K562 (cell line): ENCODE results near the gene XYLB. TPM values are rescaled to one million over a fixed set of nuclear protein-coding genes. Genes with fewer than 3 reads are reported as not detected.
A peak's percentile ranks its signal among the peaks of the same experiment; 100 is the strongest.

Experiments used
- CBX5 ChIP-seq: IDR thresholded peaks from 2 replicates; pipeline ENCODE4 v1.6.1; 2014; ENCODE audit warnings: low read depth, borderline replicate concordance
- CC2D1A ChIP-seq: fragments of 450-650 bp; IDR thresholded peaks from 2 replicates; pipeline ENCODE4 v1.6.1; 2017; ENCODE audit warnings: mild to moderate bottlenecking
- FOXJ2 ChIP-seq: fragments of 200-800 bp; sonication (Bioruptor generic); IDR thresholded peaks from 2 replicates; pipeline ENCODE4 v1.6.1; 2016; ENCODE audit warnings: missing genetic modification characterization, missing compliant biosample characterization
- LCOR ChIP-seq: sonication (generic); formaldehyde crosslinking; IDR thresholded peaks from 2 replicates; pipeline ENCODE4 v1.8.0; 2022; ENCODE audit warnings: mild to moderate bottlenecking, missing genetic modification reagents
- LEF1 ChIP-seq: fragments of 450-650 bp; IDR thresholded peaks from 2 replicates; pipeline ENCODE4 v1.6.1; 2016; ENCODE audit warnings: mild to moderate bottlenecking
- PHF8 ChIP-seq: fragments of 200-600 bp; sonication (generic); IDR thresholded peaks from 2 replicates; pipeline ENCODE4 v1.6.1; 2012; ENCODE audit warnings: mixed run types, mild to moderate bottlenecking, inconsistent platforms, low read length, moderate library complexity, borderline replicate concordance
- SAP30 ChIP-seq: fragments of 200-600 bp; sonication (generic); IDR thresholded peaks from 2 replicates; pipeline ENCODE4 v1.6.1; 2012; ENCODE audit warnings: borderline replicate concordance, low read depth, mild to moderate bottlenecking, moderate library complexity, low read length, control low read depth, inconsistent platforms; ENCODE audit not compliant: insufficient read depth, poor library complexity, severe bottlenecking
- SRF ChIP-seq, 2 experiments: fragments of 250-450, 450-650 bp in 1 of 2; sonication (Bioruptor Pico) in 1 of 2; sonication (generic) in 1 of 2; formaldehyde crosslinking; IDR thresholded peaks; 2 replicates each; pipeline versions ENCODE4 v1.5.0 to v1.5.1; 2020 to 2022; ENCODE audit warnings: mild to moderate bottlenecking in 1 of 2, missing genetic modification reagents in 1 of 2
- SRSF1 ChIP-seq: fragments of 200-400 bp; formaldehyde crosslinking; IDR thresholded peaks from 2 replicates; pipeline ENCODE4 v1.6.1; 2017; ENCODE audit warnings: mild to moderate bottlenecking, low read depth, low read length, moderate library complexity
- U2AF2 ChIP-seq: fragments of 200-400 bp; formaldehyde crosslinking; optimal IDR thresholded peaks from 2 replicates; pipeline ENCODE3; 2017; ENCODE audit warnings: low read depth, mild to moderate bottlenecking, low read length
- ZNF274 ChIP-seq: IDR thresholded peaks from 2 replicates; pipeline ENCODE4 v1.6.1; 2011; ENCODE audit warnings: low read depth, mild to moderate bottlenecking, low read length, moderate library complexity, borderline replicate concordance
- ZSCAN29 ChIP-seq: fragments of 450-650 bp; IDR thresholded peaks from 2 replicates; pipeline ENCODE4 v1.6.1; 2017
- polyA plus RNA-seq, 8 experiments: library from polyadenylated mRNA; depleted of rRNA in 4 of 8; stranded (reverse) in 5 of 8; unstranded in 3 of 8; fragments of >200 nt; fragmentation: Nextera tagmentation in 2 of 8; fragmentation: Illumina TruSeq in 1 of 8; extraction: Ambion mirVana in 2 of 8; extraction: Trizol in 1 of 8; gene quantifications; 2 replicates each; pipeline versions ENCODE4 v1.2.1 to v1.2.3, GENCODE V29; 2011 to 2014; ENCODE audit warnings: inconsistent platforms in 1 of 8, missing spikeins in 1 of 8
- total RNA-seq, 7 experiments: library from RNA; depleted of rRNA in 6 of 7; stranded (reverse); fragments of >200 nt in 6 of 7; fragmentation: Illumina TruSeq in 2 of 7; extraction: Trizol in 2 of 7; gene quantifications; 2 replicates each; pipeline versions ENCODE4 v1.2.1 to v1.2.3, GENCODE V29; 2011 to 2021; ENCODE audit warnings: low replicate concordance in 1 of 7
- TF ChIP-seq, protein P1 (sequence below): sonication (generic); formaldehyde crosslinking; IDR thresholded peaks from 2 replicates; pipeline ENCODE4 v1.8.0; 2022; ENCODE audit warnings: mild to moderate bottlenecking, missing genetic modification reagents
- TF ChIP-seq, protein P2 (sequence below): sonication (generic); formaldehyde crosslinking; IDR thresholded peaks from 2 replicates; pipeline ENCODE4 v1.9.0; 2022; ENCODE audit warnings: mild to moderate bottlenecking, missing genetic modification reagents
- TF ChIP-seq, protein P3 (sequence below): sonication (generic); formaldehyde crosslinking; IDR thresholded peaks from 2 replicates; pipeline ENCODE4 v1.8.1; 2023; ENCODE audit warnings: mild to moderate bottlenecking, missing genetic modification reagents, moderate library complexity
- TF ChIP-seq, protein P4 (sequence below): fragments of 250-450 bp; sonication (Bioruptor Pico); IDR thresholded peaks from 2 replicates; pipeline ENCODE4 v1.5.0; 2022; ENCODE audit warnings: mild to moderate bottlenecking
- TF ChIP-seq, protein P5 (sequence below): sonication (generic); formaldehyde crosslinking; IDR thresholded peaks from 2 replicates; pipeline ENCODE4 v1.8.1; 2023; ENCODE audit warnings: mild to moderate bottlenecking, missing genetic modification reagents
- TF ChIP-seq, protein P6 (sequence below): sonication (generic); formaldehyde crosslinking; IDR thresholded peaks from 2 replicates; pipeline ENCODE4 v1.8.0; 2022; ENCODE audit warnings: mild to moderate bottlenecking, low read depth, missing genetic modification reagents

Gene XYLB
- total and polyA plus RNA-seq, 9 of the 15 experiments (the other 6 are each of a cell fraction or from before 2014, with no cell fraction given) = 4.0 to 20.2 (median 13.2) TPM

DNA sequence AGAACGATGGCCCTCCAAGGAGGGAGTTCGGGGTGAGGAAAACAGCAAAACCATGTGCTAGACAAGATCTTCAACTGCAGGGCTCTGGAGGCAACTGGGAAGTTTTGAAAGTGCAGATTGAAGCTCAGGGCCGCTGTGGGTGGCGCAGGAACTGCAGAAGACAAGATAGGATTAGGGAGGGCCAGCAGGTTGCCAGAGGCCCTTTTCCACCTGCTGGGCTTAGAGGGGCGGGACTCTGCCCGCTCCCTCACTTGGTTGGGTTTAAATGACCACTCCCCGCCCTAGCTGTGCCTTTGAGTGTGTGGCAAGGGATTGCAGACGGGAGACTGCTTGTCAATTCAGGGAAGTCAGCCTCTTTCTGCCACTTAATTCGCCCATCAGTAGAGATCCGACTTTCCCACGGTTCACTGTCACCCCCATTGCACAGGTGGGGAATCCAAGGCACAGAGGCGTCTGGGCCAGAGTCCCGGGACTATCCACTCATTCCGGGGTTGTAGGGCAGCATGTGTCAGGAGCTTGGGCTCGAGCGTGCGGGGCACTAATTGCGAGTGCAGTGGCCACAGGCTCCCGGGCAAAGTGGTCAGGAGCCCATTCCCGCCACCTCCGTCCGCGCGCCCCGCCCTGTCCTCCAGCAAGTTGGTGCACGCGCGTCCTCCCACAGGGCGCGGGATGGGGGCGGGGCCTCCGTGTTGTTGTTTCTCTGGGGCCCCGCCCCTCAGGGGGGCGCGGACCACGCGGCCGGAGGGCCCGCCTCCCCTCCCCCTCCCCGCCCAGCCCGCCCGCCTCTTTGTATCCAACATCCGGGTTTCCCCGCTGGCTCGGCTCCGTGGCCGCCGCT, 106.7 kb downstream of the XYLB start, which contains the start of gene ACVR2B (continued):
- TF ChIP-seq CBX5 (no peak), LCOR (CRISPR knock-in tag) (no peak), CC2D1A (no peak), FOXJ2 (tag) (no peak), SRSF1 (no peak), ZSCAN29 (no peak), PHF8 (no peak), LEF1 (no peak), ZNF274 (no peak), SRF (CRISPR knock-in tag; IDR thresholded peaks at IDR 0.05) (no peak), U2AF2 (no peak), SAP30 (peak; percentile 38)
- TF ChIP-seq, protein P1, sequence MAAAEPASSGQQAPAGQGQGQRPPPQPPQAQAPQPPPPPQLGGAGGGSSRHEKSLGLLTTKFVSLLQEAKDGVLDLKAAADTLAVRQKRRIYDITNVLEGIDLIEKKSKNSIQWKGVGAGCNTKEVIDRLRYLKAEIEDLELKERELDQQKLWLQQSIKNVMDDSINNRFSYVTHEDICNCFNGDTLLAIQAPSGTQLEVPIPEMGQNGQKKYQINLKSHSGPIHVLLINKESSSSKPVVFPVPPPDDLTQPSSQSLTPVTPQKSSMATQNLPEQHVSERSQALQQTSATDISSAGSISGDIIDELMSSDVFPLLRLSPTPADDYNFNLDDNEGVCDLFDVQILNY = no peak
- TF ChIP-seq, protein P2, sequence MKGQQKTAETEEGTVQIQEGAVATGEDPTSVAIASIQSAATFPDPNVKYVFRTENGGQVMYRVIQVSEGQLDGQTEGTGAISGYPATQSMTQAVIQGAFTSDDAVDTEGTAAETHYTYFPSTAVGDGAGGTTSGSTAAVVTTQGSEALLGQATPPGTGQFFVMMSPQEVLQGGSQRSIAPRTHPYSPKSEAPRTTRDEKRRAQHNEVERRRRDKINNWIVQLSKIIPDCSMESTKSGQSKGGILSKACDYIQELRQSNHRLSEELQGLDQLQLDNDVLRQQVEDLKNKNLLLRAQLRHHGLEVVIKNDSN (CRISPR knock-in tag) = no peak
- TF ChIP-seq, protein P3, sequence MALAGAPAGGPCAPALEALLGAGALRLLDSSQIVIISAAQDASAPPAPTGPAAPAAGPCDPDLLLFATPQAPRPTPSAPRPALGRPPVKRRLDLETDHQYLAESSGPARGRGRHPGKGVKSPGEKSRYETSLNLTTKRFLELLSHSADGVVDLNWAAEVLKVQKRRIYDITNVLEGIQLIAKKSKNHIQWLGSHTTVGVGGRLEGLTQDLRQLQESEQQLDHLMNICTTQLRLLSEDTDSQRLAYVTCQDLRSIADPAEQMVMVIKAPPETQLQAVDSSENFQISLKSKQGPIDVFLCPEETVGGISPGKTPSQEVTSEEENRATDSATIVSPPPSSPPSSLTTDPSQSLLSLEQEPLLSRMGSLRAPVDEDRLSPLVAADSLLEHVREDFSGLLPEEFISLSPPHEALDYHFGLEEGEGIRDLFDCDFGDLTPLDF (CRISPR knock-in tag) = peak; percentile 56; the same call in 1 of the 2 replicates
- TF ChIP-seq, protein P4, sequence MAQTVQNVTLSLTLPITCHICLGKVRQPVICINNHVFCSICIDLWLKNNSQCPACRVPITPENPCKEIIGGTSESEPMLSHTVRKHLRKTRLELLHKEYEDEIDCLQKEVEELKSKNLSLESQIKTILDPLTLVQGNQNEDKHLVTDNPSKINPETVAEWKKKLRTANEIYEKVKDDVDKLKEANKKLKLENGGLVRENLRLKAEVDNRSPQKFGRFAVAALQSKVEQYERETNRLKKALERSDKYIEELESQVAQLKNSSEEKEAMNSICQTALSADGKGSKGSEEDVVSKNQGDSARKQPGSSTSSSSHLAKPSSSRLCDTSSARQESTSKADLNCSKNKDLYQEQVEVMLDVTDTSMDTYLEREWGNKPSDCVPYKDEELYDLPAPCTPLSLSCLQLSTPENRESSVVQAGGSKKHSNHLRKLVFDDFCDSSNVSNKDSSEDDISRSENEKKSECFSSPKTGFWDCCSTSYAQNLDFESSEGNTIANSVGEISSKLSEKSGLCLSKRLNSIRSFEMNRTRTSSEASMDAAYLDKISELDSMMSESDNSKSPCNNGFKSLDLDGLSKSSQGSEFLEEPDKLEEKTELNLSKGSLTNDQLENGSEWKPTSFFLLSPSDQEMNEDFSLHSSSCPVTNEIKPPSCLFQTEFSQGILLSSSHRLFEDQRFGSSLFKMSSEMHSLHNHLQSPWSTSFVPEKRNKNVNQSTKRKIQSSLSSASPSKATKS (CRISPR knock-in tag) = no peak
- TF ChIP-seq, protein P5, sequence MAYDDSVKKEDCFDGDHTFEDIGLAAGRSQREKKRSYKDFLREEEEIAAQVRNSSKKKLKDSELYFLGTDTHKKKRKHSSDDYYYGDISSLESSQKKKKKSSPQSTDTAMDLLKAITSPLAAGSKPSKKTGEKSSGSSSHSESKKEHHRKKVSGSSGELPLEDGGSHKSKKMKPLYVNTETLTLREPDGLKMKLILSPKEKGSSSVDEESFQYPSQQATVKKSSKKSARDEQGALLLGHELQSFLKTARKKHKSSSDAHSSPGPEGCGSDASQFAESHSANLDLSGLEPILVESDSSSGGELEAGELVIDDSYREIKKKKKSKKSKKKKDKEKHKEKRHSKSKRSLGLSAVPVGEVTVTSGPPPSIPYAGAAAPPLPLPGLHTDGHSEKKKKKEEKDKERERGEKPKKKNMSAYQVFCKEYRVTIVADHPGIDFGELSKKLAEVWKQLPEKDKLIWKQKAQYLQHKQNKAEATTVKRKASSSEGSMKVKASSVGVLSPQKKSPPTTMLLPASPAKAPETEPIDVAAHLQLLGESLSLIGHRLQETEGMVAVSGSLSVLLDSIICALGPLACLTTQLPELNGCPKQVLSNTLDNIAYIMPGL (CRISPR knock-in tag) = no peak
- TF ChIP-seq, protein P6, sequence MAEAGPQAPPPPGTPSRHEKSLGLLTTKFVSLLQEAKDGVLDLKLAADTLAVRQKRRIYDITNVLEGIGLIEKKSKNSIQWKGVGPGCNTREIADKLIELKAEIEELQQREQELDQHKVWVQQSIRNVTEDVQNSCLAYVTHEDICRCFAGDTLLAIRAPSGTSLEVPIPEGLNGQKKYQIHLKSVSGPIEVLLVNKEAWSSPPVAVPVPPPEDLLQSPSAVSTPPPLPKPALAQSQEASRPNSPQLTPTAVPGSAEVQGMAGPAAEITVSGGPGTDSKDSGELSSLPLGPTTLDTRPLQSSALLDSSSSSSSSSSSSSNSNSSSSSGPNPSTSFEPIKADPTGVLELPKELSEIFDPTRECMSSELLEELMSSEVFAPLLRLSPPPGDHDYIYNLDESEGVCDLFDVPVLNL (CRISPR knock-in tag) = no peak
